ENCODE measurements around the gene ZDHHC8.

The ZDHHC8 gene

DNA sequence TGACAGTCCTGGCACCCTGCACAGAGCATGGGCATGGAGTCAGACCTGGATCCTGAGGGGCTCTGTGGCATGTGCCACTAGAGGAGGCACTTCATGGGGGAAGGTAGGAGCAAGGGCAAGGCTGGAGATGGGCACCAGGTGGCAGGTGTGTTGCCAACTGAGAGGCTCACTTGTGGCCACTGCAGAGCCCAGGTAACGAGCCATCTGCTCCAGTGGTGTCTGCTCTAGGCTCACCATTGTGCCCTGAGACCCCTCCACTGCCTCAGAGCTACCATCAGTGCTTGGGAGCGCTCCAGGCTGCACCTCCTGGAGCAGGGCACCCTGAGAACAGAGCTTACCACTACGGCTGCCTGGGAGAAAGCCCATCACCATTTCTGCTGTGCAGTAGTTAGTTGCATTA lies 1.3 kb upstream of the ZDHHC8 start:
- no peak for DNase-seq

DNA sequence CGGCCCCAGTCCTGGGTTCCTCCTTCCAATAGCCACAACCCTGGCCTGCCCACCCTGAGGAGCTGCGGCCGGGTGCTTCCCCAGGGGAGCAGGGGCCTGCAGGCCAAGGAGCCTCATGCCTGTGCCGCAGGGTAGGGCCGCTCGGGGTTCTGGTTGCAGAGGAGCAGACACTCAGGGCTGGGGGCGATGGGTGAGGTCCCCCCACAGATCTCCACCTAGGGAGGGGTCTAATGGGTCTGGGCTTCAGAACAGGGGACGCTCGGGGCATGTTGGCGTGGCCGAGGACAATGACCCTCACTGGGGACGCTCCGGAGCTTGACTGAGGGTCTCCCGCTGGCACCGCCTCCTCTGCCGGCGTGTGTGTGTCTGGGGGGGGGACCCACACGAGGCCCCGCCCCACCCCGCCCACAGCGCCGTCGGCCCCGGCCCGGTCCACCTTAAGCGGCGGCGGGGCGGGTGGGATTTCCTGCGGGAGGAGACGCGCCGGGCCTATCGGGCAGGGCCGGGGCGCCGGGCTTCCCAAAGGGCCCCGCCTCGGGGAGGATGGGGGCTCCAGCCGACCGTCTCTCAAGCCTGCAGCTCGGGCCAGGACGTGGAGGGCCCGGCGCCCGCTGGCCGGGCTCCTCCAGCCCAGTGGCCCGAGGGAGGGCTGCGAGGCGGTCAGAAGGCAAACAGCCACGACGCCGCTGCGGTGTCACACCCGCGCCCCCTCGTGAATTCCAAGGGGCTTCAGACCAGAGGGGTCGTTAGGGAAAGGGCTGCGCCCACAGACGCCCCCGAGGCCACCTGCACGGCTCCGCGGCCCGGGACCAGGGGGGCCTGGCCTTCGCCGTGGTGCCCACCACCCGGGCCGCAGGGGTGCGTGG lies 640 bp upstream of the ZDHHC8 start:
- DNase-seq: peak; percentile 23 to 86 (median 59)

DNA sequence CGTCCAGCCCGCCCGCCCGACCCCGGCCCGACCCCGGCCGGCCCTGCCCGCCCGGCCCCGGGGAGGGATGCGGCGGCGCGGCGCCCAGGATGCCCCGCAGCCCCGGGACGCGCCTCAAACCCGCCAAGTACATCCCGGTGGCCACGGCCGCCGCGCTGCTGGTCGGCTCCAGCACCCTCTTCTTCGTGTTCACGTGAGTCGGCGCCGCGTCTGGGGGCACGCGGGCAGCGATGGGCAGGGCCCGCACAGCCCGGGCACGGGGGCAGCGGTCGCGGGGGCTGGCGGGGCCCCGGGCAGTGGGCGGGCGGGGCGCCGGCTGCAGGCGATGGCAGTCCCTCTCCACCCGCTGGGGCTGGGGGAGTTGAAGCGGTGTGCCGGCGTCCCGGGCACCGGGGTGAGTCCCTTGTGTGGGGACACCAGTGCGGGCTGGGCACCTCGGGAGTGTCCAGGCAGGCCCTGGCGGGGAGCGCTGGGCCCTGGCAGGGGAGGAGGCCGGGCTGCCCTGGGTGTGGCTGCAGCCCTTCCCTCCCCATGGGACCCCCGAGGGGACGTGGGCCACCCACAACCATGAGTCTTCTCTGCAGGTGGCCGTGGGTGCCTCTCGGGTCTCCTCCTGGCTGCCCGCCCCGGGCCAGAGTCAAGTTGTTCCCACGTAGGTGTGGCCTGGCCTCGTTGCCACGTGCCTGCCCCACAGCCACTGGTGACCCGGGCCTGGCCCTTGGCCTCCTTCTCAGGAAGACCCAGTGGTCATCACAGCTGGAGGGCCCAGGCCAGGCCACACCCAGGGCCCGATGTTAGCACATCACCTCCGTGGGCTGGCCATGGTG lies 468 bp downstream of the ZDHHC8 start:
- peak in 3 of 14 donors; percentile 23 to 57 (median 39) for DNase-seq

DNA sequence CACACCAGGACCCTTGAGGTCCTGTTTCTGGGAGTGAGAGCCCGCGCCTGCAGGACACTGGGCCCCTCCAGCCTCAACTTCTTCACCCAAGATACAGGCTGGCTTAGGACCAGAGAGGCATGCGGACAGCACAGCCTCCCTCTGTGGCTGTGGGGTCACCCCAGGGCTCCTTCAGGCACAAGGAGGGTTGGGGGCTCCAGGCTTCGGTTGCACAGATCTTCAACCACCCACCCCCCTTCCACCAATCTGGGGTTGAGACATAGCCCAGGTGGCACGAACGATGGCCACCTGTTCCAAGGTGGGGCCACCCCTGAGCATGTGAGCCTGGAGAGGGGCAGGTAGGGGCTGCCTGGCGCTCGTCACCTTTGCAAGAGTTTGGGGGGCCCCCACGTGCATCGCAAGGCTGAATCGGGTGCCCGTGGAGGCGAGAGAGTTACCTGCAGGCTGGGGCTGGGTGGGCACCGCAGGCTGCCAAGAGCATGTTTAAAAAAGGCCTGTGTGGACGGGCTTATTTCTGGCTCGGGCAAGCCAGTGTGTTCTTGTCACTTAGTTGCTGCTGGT lies 1.2 kb downstream of the ZDHHC8 start:
- DNase-seq: no peak

DNA sequence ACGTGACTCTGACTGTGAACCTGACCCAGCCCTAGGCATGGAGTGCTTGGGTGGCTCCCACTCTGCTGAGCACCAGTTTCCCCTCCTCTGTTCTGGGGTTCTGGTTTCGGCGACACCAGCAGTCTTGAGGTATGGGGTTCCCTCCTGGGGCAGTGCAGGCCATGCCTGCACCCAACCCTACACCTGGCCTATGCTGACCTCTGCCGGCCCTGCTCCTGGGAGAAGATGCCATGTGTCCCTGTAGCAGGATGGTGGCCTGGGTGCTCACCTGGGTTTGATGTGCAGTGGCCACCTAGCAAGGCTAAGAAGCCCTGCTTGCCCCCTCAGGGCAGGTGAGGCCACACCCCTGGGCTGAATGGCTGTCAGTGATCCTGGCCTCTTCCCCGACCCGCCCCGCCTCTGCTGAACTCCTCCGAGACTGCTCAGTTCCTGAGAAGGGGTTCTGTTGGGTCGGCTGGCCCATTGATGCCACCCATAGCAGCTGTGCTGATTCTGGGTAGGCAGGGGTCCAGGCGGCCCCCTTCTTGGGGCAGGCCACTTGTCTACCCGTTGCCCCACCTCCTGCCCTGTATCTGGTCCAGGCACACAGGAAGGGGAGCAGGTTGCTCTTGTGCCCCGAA lies 2.4 kb downstream of the ZDHHC8 start:
- no peak for DNase-seq

DNA sequence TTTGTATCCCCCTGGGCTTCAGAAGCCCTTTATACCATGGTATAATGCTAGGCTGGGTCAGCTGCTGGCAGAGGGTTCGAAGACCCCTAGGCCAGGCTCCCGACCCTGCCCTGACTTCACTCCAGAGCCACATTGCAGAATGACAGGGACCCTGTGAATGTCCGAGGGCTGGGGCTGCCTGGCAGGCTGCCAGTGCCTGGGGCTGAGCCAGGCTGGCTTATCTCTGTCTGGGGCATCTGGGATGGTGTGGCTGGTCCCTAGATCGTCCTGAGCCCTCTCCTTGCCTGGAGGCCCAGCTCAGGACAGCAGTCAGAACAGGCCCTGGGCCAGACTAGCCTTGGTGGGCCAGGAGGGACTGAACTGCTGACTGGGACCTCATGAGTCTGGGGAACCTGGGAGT lies 3.7 kb downstream of the ZDHHC8 start:
- no peak for DNase-seq

DNA sequence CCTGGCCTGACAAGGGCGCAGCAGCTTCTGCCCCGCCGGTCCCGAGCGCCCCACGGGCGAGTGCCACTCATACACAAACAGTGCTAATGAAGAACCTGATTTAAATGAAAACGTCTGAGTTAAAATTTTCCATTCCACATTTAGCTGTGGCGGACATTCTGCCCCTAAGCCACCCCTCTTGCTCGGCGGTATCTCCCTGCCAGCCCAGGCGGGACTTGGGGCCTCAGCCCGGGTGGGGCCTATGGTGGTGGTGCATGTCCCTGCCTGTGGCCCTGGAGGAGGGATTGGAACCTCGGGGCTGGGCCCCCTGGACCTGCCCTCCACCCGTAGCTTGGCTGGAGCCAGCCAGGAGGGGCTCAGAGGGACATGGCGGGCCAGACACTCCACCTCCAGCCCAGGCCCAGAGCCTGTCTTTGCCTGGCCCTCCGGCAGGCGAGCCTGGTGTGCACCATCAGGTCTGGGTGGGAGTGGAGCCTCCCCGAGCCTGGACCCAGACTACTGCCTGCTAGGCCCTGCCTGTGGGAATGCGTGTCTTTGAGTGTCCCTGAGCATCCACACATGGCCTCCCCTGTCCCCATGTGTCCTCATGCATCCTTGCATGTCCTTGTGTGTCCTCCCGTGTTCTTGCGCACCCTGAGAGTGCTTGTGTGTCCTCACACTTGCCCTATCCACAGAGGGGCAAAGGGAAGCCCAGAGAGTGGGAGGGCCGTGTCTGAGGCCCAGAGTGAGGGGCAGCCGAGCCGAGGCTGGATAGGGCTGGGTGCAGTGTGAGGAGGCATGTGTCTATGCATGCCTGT lies 4.4 kb downstream of the ZDHHC8 start:
- no peak for DNase-seq

DNA sequence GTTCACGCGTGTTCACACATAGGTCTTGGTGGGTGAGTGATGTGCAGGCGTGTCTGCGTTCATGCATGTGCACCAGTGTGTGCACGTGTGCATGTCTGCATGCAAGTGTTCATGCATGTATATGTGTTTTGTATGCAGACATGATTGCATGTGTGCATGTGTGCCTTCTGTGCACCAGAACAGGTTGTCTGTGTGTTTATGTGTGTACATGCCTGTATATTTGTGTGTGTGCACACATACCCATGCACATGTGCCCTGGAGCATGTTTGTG lies 4.9 kb downstream of the ZDHHC8 start:
- no peak for DNase-seq

DNA sequence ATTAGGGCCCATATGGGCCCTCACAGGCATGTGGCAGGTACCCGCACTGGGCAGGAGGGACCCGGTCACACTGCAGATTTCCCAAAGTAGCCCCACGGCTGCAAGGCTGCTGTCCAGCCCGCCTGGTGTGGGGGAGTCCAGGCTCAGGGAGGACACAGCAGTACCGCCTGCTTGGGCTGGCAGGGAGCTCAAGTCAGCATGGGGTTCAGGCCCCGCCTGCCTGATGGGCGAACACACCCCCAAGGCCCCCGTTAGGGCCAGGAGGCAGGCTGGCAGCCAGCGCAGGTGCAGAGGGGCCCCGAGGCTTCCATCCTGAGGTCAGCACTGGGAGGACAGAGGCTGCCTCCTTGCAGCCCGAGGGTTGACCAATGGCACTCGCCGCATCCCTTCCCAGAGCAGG lies 5.5 kb downstream of the ZDHHC8 start:
- no peak for DNase-seq

DNA sequence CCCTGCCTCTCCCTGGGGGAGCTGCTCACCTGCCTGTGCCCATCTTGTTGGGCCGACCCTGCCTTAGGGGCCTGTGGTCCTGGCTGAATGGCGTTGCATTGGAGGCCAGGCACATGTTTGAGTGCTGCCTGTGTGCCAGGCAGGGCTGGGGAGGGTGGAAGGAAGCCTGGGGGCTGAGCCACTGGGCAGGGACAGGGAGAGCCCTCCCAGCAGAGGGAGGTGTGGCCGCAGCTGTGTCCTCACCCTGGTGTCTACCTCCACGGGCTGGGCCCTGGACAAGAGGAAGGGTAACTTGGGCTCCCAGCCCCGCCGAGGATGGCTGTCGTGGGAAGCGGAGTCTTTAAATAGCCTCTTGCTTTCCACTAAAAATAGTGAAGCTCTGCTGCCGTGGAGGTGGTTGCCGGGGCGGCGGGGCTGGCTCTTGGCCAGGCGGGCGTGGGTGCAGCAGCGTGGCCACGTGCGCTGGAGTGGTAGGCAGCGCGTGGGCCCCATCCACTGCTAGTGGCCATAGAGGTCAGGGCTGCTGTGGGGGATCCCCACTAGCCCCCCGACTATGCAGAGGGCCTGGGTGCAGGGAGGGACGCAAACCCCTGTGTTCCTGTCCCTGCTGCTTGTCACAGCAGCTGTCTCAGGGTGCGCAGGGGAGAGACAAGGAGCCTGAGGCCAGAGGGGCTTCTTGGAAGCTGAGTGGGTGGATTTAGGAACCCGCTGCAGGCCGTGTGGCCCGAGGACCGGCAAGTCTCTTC lies 6.2 kb downstream of the ZDHHC8 start:
- peak in 1 of 14 donors; percentile 11 for DNase-seq

DNA sequence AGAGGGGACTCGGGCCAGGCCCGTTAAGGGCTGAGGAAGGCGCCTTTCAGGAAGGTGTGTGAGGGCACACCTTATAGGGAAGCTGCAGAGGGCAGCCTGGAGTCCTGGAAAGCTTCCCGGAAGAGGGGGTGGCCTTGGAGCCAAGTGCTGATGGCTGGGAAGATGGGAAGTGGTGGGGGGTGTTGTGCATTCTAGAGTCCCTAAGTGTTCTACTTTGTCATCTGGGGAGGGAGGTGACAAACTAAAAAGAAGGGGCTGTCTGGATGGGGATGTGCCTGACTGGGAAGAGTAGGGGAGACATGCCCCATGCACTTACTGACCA lies 6.8 kb downstream of the ZDHHC8 start:
- DNase-seq: no peak

DNA sequence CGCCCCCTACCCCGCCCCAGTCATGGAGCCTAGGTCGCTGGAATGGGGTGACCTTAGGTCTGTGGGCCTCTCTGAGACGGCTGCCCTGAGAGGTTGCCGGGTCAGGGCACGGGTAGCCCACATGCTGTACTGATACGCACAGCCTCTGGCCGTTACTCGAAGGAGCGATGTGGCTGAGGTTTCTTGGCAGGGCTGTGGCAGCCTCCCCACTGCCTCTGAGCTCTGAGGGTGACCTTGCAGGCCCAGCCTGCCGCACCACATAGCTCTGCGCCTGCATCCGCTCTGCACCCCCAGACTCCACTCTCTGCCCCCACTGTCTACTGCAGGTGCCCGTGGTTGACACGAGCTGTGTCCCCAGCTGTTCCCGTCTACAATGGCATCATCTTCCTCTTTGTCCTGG lies 7.3 kb downstream of the ZDHHC8 start:
- no peak for DNase-seq

DNA sequence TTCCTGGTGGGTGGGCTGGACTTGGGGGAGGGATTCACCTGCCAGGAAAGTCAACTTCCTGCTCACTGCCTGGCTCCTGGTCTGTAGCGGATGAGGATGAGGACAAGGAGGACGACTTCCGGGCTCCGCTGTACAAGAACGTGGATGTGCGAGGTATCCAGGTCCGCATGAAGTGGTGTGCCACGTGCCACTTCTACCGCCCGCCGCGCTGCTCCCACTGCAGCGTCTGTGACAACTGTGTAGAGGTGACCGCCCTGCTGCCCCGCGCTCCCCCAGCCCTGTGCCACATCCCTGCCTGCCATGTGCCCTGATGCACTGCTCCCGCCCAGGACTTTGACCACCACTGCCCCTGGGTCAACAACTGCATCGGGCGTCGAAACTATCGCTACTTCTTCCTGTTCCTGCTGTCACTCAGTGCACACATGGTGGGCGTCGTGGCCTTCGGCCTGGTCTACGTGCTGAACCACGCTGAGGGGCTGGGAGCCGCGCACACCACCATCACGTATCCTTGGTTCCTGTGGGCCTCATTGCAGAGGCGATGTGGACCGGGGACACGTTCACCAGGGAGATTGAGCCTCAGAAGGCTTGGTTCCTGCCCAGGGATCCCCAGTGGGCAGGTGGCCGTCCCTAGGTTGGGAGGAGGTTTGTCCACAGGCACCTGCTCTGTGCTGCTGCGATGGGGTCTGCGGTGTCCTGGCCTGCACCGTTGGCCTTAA lies 7.9 kb downstream of the ZDHHC8 start:
- no peak for DNase-seq

DNA sequence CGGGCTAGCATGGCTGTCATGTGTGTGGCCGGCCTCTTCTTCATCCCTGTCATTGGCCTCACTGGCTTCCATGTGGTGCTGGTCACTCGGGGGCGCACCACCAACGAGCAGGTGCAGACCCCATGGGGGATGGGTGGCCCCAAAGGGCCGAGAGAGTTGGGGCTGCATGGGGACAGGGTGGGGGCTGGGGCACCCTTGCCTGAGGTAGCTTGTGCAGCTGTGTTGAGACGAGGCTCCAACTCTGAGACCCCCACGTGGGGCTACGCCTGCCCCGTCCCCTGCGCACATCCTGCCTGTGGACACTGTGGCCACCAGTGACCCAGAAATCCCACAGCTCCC lies 8.5 kb downstream of the ZDHHC8 start:
- no peak for DNase-seq

DNA sequence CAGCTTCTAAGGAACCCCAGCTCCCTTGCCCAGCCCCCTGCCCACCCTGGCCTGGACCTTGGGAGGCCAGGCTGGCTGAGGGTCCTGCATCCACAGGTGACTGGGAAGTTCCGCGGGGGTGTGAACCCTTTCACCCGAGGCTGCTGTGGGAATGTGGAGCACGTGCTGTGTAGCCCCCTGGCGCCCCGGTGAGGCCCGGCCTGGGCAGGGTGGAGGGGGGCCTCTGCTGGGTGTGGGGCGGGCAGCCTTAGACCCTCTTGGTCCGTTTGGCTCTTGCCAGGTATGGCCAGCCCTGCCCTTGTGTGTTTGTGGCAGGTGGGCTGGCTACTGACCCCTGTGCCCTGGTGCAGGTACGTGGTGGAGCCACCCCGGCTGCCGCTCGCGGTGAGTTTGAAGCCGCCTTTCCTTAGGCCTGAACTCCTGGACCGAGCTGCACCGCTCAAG lies 8.9 kb downstream of the ZDHHC8 start:
- DNase-seq: no peak

DNA sequence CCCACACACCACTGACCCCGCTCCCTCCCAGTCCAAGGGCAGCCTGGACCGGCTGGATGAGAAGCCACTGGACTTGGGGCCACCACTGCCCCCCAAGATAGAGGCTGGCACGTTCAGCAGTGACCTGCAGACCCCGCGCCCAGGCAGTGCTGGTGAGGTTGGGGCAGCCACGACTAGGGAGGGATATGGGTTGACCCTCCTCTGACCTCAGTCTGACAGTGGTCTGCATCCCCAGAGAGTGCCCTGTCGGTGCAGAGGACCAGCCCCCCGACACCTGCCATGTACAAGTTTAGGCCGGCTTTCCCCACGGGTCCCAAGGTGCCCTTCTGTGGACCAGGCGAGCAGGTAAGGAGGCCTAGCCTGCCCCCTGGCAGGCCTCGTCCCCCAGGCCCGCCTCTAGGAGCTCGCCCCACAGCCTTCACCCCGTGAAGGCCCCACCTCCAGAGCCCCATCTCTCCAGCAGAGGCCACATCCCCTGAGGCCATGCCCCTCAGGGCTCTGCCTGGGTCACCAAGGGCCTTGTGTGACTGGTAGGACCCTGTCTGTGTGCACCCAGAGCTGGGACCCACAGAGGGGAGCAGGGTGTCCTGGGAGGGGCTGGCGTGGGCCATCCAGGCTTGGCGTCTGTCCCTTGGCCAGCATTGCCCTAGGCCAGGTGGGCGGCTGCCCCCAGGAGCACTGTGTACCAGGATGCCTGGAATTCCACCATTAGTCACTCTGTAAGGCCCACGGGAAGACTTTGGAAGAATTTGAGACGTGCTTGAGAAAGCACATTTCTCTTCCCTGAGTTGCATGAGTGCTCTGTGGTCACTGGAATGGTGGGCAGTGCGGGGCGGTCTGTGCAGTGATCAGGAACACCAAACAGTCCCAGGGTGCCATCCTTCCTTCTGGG lies 9.8 kb downstream of the ZDHHC8 start:
- no peak for DNase-seq

DNA sequence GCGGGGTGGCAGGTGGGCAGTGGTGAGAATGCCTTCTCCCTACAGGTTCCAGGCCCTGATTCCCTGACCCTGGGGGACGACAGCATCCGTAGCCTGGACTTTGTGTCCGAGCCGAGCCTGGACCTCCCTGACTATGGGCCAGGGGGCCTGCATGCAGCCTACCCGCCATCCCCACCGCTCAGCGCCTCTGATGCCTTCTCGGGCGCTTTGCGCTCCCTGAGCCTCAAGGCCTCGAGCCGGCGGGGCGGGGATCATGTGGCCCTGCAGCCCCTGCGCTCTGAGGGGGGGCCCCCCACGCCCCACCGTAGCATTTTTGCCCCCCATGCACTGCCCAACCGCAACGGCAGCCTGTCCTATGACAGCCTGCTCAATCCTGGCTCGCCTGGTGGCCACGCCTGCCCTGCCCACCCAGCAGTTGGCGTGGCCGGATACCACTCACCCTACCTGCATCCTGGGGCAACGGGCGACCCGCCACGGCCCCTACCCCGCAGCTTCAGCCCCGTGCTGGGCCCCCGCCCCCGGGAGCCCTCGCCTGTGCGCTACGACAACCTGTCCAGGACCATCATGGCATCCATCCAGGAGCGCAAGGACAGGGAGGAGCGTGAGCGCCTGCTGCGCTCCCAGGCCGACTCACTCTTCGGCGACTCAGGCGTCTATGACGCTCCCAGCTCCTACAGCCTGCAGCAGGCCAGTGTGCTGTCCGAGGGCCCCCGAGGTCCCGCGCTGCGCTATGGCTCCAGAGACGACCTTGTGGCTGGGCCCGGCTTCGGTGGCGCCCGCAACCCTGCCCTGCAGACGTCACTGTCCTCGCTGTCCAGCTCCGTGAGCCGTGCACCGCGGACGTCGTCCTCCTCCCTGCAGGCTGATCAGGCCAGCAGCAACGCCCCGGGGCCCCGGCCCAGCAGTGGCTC lies 11.4 kb downstream of the ZDHHC8 start:
- no peak for DNase-seq

DNA sequence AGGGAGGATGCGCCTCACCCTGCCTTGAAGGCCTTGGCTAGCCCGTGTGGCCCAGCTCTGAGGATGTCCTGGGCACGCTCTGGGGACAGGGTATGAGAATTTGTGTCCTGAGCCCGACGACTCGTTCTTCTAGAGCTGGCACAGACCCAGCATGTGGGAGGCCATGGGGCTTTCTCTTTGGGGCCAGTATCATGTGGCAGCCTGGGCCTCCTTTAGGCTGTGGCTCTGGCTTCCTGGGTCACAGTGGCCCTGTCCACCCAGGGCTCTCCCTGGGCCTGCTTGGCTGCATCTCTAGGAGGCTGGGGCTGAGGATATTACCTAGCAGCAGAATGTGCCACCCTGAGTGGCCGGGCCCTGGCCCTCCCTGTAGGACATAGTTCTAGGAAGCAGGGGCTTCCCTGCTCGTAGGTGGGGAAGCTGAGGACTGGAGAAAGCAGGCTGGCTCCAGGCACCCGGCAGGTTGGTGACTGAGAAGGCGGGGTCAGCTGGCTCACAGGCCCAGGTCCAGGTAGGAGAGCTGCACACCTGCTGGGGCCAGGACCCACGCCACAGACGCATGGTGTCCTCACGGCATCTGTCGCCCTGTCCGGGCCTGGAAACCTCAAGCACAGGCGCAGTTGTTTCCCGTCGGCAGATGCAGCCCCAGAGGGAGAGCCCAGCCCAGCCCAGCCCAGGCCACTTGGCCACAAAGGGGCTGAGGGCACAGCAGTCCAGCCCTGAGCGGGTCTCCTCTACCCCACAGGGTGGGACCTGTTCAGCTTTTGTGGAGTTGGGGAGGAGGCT lies 12.5 kb downstream of the ZDHHC8 start:
- DNase-seq: peak in 1 of 14 donors; percentile 68

Measured in C1 segment of cervical spinal cord (tissue), 14 donors.